ENCODE results near the gene ZNRF1. TPM values are rescaled to one million over a fixed set of nuclear protein-coding genes. Genes with fewer than 3 reads are reported as not detected.
A peak's percentile ranks its signal among the peaks of the same experiment; 100 is the strongest.

The ZNRF1 gene
- total and polyA plus RNA-seq, 2 of the 13 experiments (the other 11 are each of a cell fraction or from before 2014, with no cell fraction given) = 43.9 to 58.7 TPM

DNA sequence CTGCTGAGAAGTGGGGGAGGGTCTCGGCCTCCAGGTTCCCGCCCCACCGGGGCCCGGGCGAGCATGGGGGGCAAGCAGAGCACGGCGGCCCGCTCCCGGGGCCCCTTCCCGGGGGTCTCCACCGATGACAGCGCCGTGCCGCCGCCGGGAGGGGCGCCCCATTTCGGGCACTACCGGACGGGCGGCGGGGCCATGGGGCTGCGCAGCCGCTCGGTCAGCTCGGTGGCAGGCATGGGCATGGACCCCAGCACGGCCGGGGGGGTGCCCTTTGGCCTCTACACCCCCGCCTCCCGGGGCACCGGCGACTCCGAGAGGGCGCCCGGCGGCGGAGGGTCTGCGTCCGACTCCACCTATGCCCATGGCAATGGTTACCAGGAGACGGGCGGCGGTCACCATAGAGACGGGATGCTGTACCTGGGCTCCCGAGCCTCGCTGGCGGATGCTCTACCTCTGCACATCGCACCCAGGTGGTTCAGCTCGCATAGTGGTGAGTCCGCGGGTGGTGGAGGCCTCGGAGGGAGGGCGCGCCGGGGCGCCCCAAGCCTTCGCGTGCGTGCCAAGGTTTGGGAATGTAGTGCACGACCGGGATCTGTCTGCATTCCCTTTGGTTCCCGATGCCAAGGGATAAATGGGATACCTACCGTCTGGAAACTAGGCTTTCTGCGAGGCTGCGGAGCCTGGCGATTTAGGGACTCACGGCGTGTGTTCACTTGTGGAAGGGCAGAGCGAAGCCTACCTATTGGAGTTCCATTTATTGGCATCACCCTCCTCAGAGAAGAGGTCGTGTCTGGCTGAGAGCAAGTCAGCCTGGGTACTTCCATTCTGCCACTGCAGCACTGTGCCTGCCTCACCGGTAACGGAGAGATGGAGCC, 1.0 kb downstream of the ZNRF1 start (continued):
- TF ChIP-seq, protein P1, sequence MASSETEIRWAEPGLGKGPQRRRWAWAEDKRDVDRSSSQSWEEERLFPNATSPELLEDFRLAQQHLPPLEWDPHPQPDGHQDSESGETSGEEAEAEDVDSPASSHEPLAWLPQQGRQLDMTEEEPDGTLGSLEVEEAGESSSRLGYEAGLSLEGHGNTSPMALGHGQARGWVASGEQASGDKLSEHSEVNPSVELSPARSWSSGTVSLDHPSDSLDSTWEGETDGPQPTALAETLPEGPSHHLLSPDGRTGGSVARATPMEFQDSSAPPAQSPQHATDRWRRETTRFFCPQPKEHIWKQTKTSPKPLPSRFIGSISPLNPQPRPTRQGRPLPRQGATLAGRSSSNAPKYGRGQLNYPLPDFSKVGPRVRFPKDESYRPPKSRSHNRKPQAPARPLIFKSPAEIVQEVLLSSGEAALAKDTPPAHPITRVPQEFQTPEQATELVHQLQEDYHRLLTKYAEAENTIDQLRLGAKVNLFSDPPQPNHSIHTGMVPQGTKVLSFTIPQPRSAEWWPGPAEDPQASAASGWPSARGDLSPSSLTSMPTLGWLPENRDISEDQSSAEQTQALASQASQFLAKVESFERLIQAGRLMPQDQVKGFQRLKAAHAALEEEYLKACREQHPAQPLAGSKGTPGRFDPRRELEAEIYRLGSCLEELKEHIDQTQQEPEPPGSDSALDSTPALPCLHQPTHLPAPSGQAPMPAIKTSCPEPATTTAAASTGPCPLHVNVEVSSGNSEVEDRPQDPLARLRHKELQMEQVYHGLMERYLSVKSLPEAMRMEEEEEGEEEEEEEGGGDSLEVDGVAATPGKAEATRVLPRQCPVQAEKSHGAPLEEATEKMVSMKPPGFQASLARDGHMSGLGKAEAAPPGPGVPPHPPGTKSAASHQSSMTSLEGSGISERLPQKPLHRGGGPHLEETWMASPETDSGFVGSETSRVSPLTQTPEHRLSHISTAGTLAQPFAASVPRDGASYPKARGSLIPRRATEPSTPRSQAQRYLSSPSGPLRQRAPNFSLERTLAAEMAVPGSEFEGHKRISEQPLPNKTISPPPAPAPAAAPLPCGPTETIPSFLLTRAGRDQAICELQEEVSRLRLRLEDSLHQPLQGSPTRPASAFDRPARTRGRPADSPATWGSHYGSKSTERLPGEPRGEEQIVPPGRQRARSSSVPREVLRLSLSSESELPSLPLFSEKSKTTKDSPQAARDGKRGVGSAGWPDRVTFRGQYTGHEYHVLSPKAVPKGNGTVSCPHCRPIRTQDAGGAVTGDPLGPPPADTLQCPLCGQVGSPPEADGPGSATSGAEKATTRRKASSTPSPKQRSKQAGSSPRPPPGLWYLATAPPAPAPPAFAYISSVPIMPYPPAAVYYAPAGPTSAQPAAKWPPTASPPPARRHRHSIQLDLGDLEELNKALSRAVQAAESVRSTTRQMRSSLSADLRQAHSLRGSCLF (CRISPR knock-in tag; IDR thresholded peaks at IDR 0.05; ENCODE audit: borderline replicate concordance) = no peak
- TF ChIP-seq SNRNP70 (IDR thresholded peaks at IDR 0.05; ENCODE audit: low read depth, low read length) (no peak), ZNF264 (CRISPR knock-in tag; IDR thresholded peaks at IDR 0.05) (no peak), POGZ (CRISPR knock-in tag; IDR thresholded peaks at IDR 0.05) (peak; percentile 36; the same call in 1 of the 2 replicates), KDM2A (CRISPR knock-in tag; IDR thresholded peaks at IDR 0.05; ENCODE audit: borderline replicate concordance, low read depth) (peak; percentile 16; the same call in 1 of the 2 replicates), U2AF1 (optimal IDR thresholded peaks at IDR 0.05; ENCODE audit: low read depth, low read length) (no peak), KAT7 (CRISPR knock-in tag; IDR thresholded peaks at IDR 0.05; ENCODE audit: borderline replicate concordance) (peak; percentile 48; the same call in 1 of the 2 replicates), ZNF558 (CRISPR knock-in tag; IDR thresholded peaks at IDR 0.05; ENCODE audit: borderline replicate concordance) (peak; percentile 23; the same call in 1 of the 2 replicates)
- TF ChIP-seq, protein P2, sequence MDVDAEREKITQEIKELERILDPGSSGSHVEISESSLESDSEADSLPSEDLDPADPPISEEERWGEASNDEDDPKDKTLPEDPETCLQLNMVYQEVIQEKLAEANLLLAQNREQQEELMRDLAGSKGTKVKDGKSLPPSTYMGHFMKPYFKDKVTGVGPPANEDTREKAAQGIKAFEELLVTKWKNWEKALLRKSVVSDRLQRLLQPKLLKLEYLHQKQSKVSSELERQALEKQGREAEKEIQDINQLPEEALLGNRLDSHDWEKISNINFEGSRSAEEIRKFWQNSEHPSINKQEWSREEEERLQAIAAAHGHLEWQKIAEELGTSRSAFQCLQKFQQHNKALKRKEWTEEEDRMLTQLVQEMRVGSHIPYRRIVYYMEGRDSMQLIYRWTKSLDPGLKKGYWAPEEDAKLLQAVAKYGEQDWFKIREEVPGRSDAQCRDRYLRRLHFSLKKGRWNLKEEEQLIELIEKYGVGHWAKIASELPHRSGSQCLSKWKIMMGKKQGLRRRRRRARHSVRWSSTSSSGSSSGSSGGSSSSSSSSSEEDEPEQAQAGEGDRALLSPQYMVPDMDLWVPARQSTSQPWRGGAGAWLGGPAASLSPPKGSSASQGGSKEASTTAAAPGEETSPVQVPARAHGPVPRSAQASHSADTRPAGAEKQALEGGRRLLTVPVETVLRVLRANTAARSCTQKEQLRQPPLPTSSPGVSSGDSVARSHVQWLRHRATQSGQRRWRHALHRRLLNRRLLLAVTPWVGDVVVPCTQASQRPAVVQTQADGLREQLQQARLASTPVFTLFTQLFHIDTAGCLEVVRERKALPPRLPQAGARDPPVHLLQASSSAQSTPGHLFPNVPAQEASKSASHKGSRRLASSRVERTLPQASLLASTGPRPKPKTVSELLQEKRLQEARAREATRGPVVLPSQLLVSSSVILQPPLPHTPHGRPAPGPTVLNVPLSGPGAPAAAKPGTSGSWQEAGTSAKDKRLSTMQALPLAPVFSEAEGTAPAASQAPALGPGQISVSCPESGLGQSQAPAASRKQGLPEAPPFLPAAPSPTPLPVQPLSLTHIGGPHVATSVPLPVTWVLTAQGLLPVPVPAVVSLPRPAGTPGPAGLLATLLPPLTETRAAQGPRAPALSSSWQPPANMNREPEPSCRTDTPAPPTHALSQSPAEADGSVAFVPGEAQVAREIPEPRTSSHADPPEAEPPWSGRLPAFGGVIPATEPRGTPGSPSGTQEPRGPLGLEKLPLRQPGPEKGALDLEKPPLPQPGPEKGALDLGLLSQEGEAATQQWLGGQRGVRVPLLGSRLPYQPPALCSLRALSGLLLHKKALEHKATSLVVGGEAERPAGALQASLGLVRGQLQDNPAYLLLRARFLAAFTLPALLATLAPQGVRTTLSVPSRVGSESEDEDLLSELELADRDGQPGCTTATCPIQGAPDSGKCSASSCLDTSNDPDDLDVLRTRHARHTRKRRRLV (CRISPR knock-in tag; IDR thresholded peaks at IDR 0.05) = no peak
- TF ChIP-seq, protein P3, sequence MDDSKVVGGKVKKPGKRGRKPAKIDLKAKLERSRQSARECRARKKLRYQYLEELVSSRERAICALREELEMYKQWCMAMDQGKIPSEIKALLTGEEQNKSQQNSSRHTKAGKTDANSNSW (CRISPR knock-in tag; IDR thresholded peaks at IDR 0.05; ENCODE audit: borderline replicate concordance) = no peak
- TF ChIP-seq, protein P4, sequence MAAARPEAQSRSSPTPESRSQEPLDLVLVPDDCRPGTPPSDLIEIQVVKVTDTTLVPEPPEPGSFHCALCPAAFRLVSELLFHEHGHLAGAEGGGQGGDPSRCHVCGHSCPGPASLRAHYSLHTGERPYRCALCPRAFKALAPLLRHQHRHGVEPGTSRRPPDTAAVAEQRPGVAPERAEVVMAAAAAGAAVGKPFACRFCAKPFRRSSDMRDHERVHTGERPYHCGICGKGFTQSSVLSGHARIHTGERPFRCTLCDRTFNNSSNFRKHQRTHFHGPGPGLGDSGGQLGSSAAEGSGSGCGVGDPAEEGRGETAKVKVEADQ (CRISPR knock-in tag; IDR thresholded peaks at IDR 0.05; ENCODE audit: borderline replicate concordance) = no peak

Data from HepG2 (cell line).